Stomach (tissue), 4 donors: ENCODE results near the gene ZFP92.

Experiments used
- CTCF ChIP-seq, 7 experiments: fragments of 450-650 bp in 4 of 7; fragments of 200-600 bp in 3 of 7; sonication (generic) in 3 of 7; IDR thresholded peaks; one replicate each; pipeline ENCODE4 v1.5.1; 2016 to 2019; ENCODE audit warnings: antibody characterized with exemption in 7 of 7, control low read depth in 2 of 7, mild to moderate bottlenecking in 1 of 7
- EP300 ChIP-seq: sonication (generic); formaldehyde crosslinking; IDR thresholded peaks from one replicate; pipeline ENCODE4 v1.6.1; 2017; ENCODE audit warnings: antibody characterized with exemption

GRCh38 chrX:153408221-153408721, 3.0 kb upstream of the ZFP92 start:
- TF ChIP-seq CTCF (IDR thresholded peaks at IDR 0.05) (no peak), EP300 (no peak)
